Adipocyte (in vitro differentiated cells): ENCODE results near the gene LMF1.
"Not testable (repeated sequence)": the region's sequence is repeated elsewhere in the genome, so short reads cannot be mapped to it uniquely, and the experiment has no call there.

Experiments
- DNase-seq: peaks from one replicate; pipeline ENCODE4 v3.0.0-alpha.2; 2015; ENCODE audit warnings: low read depth
- H3K27me3 ChIP-seq: replicated peaks from 2 replicates; pipeline ENCODE4 v1.7.0; 2013; ENCODE audit warnings: mild to moderate bottlenecking, low read length, moderate library complexity; ENCODE audit not compliant: control insufficient read depth, insufficient read depth
- H3K36me3 ChIP-seq: 2 replicates; pipeline ENCODE4 v1.7.0; 2013; ENCODE audit warnings: low read length, mild to moderate bottlenecking, moderate library complexity; ENCODE audit not compliant: control insufficient read depth, insufficient read depth, severe bottlenecking
- H3K4me1 ChIP-seq: 2 replicates; pipeline ENCODE4 v1.7.0; 2013; ENCODE audit warnings: mild to moderate bottlenecking, low read length, moderate library complexity; ENCODE audit not compliant: control insufficient read depth, insufficient read depth
- H3K4me3 ChIP-seq: 2 replicates; pipeline ENCODE4 v1.7.0; 2013; ENCODE audit warnings: mild to moderate bottlenecking, low read length, moderate library complexity
- H3K9ac ChIP-seq: 2 replicates; pipeline ENCODE4 v1.7.0; 2013; ENCODE audit warnings: mild to moderate bottlenecking, low read length, moderate library complexity
- H3K9me3 ChIP-seq: 2 replicates; pipeline ENCODE4 v1.7.0; 2013; ENCODE audit warnings: mild to moderate bottlenecking, low read length, moderate library complexity; ENCODE audit not compliant: control insufficient read depth

The LMF1 gene

DNA sequence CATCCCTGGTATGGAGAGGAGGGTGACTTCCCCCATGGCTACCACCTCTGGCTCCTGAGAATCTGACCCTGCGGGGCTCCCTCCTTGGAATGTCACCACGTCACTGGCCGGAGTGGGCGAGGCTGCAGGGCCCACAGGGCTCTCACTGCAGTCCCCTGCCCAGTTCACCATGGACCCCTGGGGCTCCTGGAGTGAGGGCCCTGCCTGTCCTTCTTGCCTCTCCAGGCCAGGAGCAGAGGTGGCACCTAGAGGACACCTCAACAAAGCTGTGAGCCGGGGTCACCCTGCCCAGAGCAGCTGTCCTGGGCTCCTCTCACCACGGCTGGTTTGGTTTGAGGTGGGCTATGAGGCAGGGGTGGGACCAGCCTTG is 102.4 kb downstream of the LMF1 start:
- Histone ChIP-seq H3K4me1 (no peaks in the 10 kb centered on the region), H3K4me3 (no peak overlapping the region), H3K27me3 (no peaks in the 10 kb centered on the region), H3K9ac (no peak overlapping the region), H3K9me3 (no peaks in the 10 kb centered on the region), H3K36me3 (peaks cover 23% of the 10 kb centered on the region)
- no peak for DNase-seq

DNA sequence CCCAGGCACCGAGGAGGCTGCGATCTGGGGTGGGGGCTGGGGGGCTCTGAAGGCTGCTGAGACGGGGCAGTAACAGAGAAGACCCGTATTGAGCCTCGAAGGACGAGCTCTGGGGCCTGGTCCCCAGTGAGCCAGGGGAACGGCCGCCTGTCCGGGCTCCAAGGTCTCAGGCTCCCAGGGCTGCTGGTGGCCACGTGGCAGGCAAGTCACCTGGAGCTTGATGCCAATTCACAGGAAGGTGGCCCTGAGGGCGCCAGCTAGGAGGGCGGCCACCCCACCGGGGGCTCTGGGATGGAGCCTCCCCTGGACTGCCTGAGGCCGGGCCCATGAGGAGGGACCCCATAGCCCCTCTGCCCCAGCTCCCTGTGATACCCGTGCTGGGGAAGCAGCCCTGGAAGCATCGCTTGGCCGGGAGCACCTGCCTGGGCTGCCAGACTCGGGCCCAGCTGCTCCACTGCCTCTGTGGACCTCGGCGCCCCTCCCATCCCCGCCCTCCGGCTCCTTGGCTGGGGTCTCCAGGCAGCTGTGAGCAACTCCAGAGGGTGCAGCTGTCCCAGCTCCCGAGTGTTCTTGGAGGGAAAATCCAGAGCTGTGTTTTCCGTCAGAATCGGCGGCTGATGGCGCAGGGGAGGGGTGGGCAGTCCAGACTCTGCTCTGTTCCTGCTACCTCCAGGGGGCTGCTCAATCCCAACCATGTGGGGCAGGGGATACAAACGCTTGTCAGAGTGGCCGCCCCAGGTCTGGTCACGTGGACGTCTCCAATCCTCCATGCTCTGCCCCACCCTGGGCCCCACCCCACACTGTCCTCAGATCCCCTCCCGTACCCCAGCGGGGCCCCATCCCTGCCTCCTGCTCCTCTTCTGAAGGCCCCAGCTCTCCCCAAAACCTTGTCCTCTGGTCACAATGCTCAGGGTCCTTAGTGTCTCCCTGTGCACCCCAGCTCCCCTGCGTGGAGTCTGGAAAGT is 103.1 kb downstream of the LMF1 start:
- H3K27me3 ChIP-seq = no peaks in the 10 kb centered on the region
- no peak overlapping the region for H3K9ac ChIP-seq
- peaks cover 18% of the 10 kb centered on the region for H3K36me3 ChIP-seq
- H3K4me3 ChIP-seq = no peak overlapping the region
- H3K9me3 ChIP-seq = no peaks in the 10 kb centered on the region
- no peak for DNase-seq
- H3K4me1 ChIP-seq = no peaks in the 10 kb centered on the region

DNA sequence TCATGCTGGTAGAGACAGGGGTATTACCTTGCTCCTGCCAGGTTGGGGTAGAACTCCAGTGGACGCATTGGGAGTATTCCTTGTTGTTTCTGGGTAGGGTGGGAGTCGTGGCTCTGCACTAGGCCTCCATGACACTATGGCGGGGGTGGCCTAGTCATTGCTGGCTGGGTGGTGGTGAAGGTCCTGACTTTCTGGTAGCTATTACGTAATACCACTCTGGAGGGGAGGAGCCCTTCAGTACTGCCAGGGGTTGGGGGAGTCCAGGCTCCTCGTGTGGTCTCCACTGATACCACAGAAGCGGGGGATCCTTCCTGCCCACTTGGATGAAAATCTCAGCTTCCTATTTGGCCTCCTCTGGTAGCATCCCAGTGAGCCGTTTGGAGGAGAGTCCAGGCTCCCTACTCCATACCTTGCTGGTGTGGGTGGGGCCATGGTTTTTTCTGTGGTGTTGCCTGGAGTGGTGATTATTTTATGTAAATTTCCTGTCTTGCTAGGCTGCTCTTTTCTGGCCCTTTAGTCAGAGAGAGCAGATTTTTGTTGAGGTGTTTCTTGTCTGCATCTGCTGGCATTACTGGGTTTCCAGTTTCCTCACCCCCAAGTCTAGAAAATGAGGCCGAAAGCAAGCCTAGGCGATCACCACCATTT is 104.4 kb downstream of the LMF1 start:
- peaks cover 18% of the 10 kb centered on the region for H3K36me3 ChIP-seq
- H3K9ac ChIP-seq = no peak overlapping the region
- H3K4me1 ChIP-seq = no peaks in the 10 kb centered on the region
- DNase-seq = no peak
- H3K27me3 ChIP-seq = no peaks in the 10 kb centered on the region
- no peaks in the 10 kb centered on the region for H3K9me3 ChIP-seq
- no peak overlapping the region for H3K4me3 ChIP-seq

DNA sequence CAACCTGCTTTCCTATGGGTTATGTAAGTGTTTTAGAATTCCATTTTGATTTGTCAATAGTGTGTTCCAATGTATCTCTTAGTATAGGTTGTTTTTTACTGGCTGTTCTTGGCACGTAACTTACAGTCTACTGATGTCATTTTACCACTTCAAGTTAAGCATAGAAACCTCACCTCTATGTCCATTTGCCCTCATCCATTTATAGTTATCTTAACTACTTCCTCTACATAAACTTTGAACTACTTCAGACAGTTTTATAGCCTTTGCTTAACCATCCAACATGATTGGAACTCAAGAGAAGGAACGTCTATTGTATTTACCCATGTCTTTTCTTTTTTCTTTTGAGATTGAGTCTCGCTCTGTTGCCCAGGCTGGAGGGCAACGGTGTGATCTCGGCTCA is 105.8 kb downstream of the LMF1 start:
- Histone ChIP-seq H3K36me3 (peaks cover 18% of the 10 kb centered on the region), H3K4me1 (no peaks in the 10 kb centered on the region), H3K9ac (no peak overlapping the region), H3K27me3 (no peaks in the 10 kb centered on the region), H3K9me3 (no peaks in the 10 kb centered on the region), H3K4me3 (no peak overlapping the region)
- no peak for DNase-seq

DNA sequence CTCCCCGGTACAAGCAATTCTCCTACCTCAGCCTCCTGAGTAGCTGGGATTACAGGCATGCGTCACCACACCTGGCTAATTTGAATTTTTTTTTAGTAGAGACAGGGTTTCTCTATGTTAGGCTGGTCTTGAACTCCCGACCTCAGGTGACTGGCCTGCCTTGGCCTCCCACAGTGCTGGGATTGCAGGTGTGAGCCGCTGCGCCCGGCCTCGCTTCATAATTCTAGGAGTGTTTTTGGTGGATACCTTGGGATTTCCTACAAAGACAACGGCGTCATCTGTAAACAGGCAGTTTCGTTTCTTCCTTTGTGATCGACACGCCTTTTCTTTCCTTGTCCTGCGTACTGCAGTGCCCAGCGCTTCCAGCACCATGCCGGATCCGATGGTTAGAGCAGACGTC is 109.3 kb downstream of the LMF1 start:
- DNase-seq = no peak

DNA sequence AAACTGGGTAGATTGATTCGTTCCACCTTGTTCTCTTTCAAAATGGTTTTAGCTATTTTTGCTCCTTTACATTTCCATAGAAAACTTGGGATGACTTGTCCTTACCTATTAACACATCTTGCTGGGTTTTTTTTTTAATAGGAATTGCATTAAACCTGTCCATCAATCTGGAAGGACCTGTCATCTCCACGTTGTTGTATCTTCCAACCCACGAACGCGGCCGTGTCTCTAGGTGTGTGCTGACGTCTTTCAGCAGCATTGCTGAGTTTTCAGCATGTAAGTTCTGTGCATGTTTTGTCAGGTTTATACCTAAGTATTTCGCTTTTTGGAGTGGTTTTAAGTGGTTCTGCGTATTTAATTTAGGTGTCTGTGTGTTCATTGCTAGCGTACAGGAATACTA is 109.9 kb downstream of the LMF1 start:
- no peaks in the 10 kb centered on the region for H3K9me3 ChIP-seq
- H3K4me1 ChIP-seq = no peaks in the 10 kb centered on the region
- H3K4me3 ChIP-seq = no peak overlapping the region
- no peak for DNase-seq
- no peaks in the 10 kb centered on the region for H3K27me3 ChIP-seq
- H3K36me3 ChIP-seq = no peaks in the 10 kb centered on the region
- no peak overlapping the region for H3K9ac ChIP-seq

More for the DNA sequence above, 109.3 kb downstream of the LMF1 start:
- Histone ChIP-seq H3K27me3 (no peaks in the 10 kb centered on the region), H3K4me1 (no peaks in the 10 kb centered on the region), H3K36me3 (peaks cover 5% of the 10 kb centered on the region), H3K9ac (no peak overlapping the region), H3K4me3 (no peak overlapping the region), H3K9me3 (no peaks in the 10 kb centered on the region)

DNA sequence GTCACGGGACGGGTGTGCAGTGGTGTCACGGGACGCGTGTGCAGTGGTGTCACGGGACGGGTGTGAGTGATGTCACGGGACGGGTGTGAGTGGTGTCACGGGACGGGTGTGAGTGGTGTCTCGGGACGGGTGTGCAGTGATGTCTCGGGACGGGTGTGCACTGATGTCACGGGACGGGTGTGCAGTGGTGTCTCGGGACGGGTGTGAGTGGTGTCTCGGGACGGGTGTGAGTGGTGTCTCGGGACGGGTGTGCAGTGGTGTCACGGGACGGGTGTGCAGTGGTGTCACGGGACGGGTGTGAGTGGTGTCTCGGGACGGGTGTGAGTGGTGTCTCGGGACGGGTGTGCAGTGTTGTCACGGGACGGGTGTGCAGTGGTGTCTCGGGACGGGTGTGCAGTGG is 111.8 kb downstream of the LMF1 start:
- not testable (repeated sequence) for H3K4me1 ChIP-seq, H3K27me3 ChIP-seq, DNase-seq, H3K36me3 ChIP-seq, H3K9me3 ChIP-seq, H3K4me3 ChIP-seq, H3K9ac ChIP-seq

DNA sequence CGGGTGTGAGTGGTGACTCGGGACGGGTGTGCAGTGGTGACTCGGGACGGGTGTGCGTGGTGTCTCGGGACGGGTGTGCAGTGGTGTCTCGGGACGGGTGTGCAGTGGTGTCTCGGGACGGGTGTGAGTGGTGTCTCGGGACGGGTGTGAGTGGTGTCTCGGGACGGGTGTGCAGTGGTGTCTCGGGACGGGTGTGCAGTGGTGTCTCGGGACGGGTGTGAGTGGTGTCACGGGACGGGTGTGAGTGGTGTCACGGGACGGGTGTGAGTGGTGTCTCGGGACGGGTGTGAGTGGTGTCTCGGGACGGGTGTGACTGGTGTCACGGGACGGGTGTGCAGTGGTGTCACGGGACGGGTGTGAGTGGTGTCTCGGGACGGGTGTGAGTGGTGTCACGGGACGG is 112.3 kb downstream of the LMF1 start:
- H3K4me1 ChIP-seq, H3K36me3 ChIP-seq, DNase-seq, H3K4me3 ChIP-seq, H3K27me3 ChIP-seq, H3K9me3 ChIP-seq, H3K9ac ChIP-seq: not testable (repeated sequence)

DNA sequence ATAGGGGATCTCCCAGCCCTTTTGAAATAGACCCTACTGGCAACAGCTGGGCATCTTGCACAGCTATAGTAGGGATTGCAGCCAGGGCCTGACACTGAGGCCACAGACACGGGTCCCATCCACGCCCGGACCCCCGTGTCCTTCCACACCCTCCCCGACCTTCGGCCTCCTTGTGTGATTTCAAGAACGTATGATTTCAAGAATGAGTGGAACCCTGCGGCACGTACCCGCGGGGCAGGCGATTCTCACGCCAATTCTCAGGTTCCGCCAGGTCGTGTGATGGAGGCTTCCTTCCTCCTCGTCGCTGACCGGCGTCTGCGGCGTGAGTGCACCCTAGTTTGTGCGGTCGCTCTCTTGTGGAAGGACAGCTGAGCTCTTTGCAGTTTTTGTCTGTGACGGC is 114.0 kb downstream of the LMF1 start:
- no peak for DNase-seq
- Histone ChIP-seq H3K9me3 (no peaks in the 10 kb centered on the region), H3K27me3 (no peaks in the 10 kb centered on the region), H3K9ac (no peak overlapping the region), H3K36me3 (no peaks in the 10 kb centered on the region), H3K4me1 (no peaks in the 10 kb centered on the region), H3K4me3 (no peak overlapping the region)

DNA sequence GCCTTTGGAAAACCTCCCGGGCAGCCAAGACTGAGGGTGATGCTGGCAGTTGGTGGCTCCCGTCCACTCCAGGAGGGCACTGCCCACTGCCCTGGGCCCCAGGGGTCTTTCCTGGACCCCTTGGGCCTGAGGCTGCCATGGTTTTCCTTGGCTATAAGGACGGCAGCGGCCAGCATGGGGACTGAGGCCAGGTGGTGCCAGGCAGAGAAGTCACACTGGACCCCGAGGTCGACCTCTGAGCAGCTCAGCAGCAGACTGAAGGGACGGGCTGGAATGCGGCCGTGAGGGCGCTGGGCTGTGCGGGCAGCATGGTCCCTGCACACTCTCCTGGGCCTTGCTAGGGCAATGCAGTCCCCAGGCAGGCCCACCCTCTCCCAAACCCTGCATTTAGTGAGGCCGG is 114.7 kb downstream of the LMF1 start:
- no peaks in the 10 kb centered on the region for H3K27me3 ChIP-seq
- DNase-seq = no peak
- no peaks in the 10 kb centered on the region for H3K36me3 ChIP-seq
- no peak overlapping the region for H3K4me3 ChIP-seq
- no peaks in the 10 kb centered on the region for H3K9me3 ChIP-seq
- H3K4me1 ChIP-seq = no peaks in the 10 kb centered on the region
- no peak overlapping the region for H3K9ac ChIP-seq

DNA sequence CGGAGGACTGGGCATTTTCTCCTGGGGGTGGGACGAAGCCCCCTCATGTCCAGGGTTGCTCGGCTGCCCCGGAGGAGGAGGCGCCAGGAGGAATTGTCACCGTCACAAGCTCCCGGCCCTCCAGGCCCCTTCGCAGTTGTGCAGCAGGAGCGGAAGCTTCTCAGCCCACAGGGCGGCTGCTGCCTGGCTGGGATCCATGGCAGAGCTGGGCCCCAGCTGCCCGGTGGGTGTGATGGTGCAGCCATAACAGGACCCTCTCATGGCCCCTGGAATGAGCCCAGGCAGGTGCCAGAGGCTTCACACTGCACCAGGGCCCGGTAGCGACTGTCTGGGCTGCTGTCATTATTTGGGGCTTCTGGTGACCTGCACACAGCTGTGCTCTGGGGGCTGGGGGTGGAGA is 115.3 kb downstream of the LMF1 start:
- no peak overlapping the region for H3K9ac ChIP-seq

More for the DNA sequence above, 115.3 kb downstream of the LMF1 start:
- Histone ChIP-seq H3K27me3 (no peaks in the 10 kb centered on the region), H3K4me1 (no peaks in the 10 kb centered on the region), H3K9me3 (no peaks in the 10 kb centered on the region), H3K4me3 (no peak overlapping the region), H3K36me3 (no peaks in the 10 kb centered on the region)
- no peak for DNase-seq
